ENCODE measurements around the gene BIRC6. TPM values are rescaled to one million over a fixed set of nuclear protein-coding genes. Genes with fewer than 3 reads are reported as not detected.

The BIRC6 gene
- total RNA-seq, 5 donors from 2014 or later (not counting 1 experiment from before 2014, with no cell fraction given): 106 to 179 (median 121) TPM

- H3K4me3 Mint-ChIP-seq: no peak overlapping the region
- no peaks in the 10 kb centered on the region for H3K9me3 Mint-ChIP-seq
- ChIA-PET POLR2A (no interaction called here), CTCF (no interaction called here)
- no peaks in the 10 kb centered on the region for H3K27me3 ChIP-seq (replicated peaks in 1 of 2; ENCODE audit: control insufficient read depth in 2 of 2, extremely low read depth in 1 of 2, insufficient read depth in 2 of 2, low read length in 1 of 2)
- ATAC-seq (replicated peaks in 1 of 4): no peak
- H3K4me3 ChIP-seq (ENCODE audit: control insufficient read depth in 1 of 2, extremely low read depth in 1 of 2, low read length in 1 of 2): no peak overlapping the region
- no peak overlapping the region for H3K27ac Mint-ChIP-seq
- no peaks in the 10 kb centered on the region for H3K4me1 ChIP-seq (ENCODE audit: control insufficient read depth in 1 of 2, extremely low read depth in 1 of 2, insufficient read depth in 2 of 2, low read length in 2 of 2)
- peaks cover 0 to 45% of the 10 kb centered on the region in 2 donors for H3K36me3 ChIP-seq (ENCODE audit: control insufficient read depth in 2 of 2, extremely low read depth in 1 of 2, insufficient read depth in 1 of 2, low read length in 1 of 2)
- H3K27ac ChIP-seq (ENCODE audit: low read length): no peak overlapping the region
- no peaks in the 10 kb centered on the region for H3K9me3 ChIP-seq
- H3K36me3 Mint-ChIP-seq: peaks cover 39% of the 10 kb centered on the region
- H3K4me1 Mint-ChIP-seq: peaks cover 4 to 11% (median 9%) of the 10 kb centered on the region in 3 donors
- DNase-seq: no peak
- no CpG with 5 or more reads among the region's 3 CpGs for WGBS (ENCODE audit: insufficient coverage)
- no peaks in the 10 kb centered on the region for H3K27me3 Mint-ChIP-seq
These were observed 47.9 kb downstream of the BIRC6 start for GRCh38 chr2:32404691-32405090.

GRCh38 chr2:32416519-32416918 is 59.7 kb downstream of the BIRC6 start:
- DNase-seq (no peak), ATAC-seq (replicated peaks in 1 of 4) (no peak)
- WGBS (ENCODE audit: insufficient coverage): no CpG with 5 or more reads among the region's 1 CpG
- H3K27me3 ChIP-seq (replicated peaks in 1 of 2; ENCODE audit: control insufficient read depth in 2 of 2, extremely low read depth in 1 of 2, insufficient read depth in 2 of 2, low read length in 1 of 2): no peaks in the 10 kb centered on the region
- no peak overlapping the region for H3K4me3 ChIP-seq (ENCODE audit: control insufficient read depth in 1 of 2, extremely low read depth in 1 of 2, low read length in 1 of 2)
- CTCF ChIA-PET: no interaction called here
- peaks cover 14 to 23% of the 10 kb centered on the region in 2 donors for H3K36me3 ChIP-seq (ENCODE audit: control insufficient read depth in 2 of 2, extremely low read depth in 1 of 2, insufficient read depth in 1 of 2, low read length in 1 of 2)
- POLR2A ChIA-PET: no interaction called here
- no peak overlapping the region for H3K27ac Mint-ChIP-seq
- no peaks in the 10 kb centered on the region for H3K9me3 ChIP-seq
- H3K27me3 Mint-ChIP-seq: no peaks in the 10 kb centered on the region
- no peak overlapping the region for H3K27ac ChIP-seq (ENCODE audit: low read length)
- H3K4me3 Mint-ChIP-seq: no peak overlapping the region
- no peaks in the 10 kb centered on the region for H3K9me3 Mint-ChIP-seq
- no peaks in the 10 kb centered on the region for H3K4me1 ChIP-seq (ENCODE audit: control insufficient read depth in 1 of 2, extremely low read depth in 1 of 2, insufficient read depth in 2 of 2, low read length in 2 of 2)
- peaks cover 44% of the 10 kb centered on the region for H3K36me3 Mint-ChIP-seq
- peaks cover 20 to 32% (median 23%) of the 10 kb centered on the region in 3 donors for H3K4me1 Mint-ChIP-seq

- H3K27me3 Mint-ChIP-seq: no peaks in the 10 kb centered on the region
- H3K27ac Mint-ChIP-seq: no peak overlapping the region
- H3K9me3 Mint-ChIP-seq: no peaks in the 10 kb centered on the region
- Histone ChIP-seq H3K4me3 (ENCODE audit: control insufficient read depth in 1 of 2, extremely low read depth in 1 of 2, low read length in 1 of 2) (no peak overlapping the region), H3K9me3 (no peaks in the 10 kb centered on the region), H3K36me3 (ENCODE audit: control insufficient read depth in 2 of 2, extremely low read depth in 1 of 2, insufficient read depth in 1 of 2, low read length in 1 of 2) (peaks cover 14 to 23% of the 10 kb centered on the region in 2 donors), H3K4me1 (ENCODE audit: control insufficient read depth in 1 of 2, extremely low read depth in 1 of 2, insufficient read depth in 2 of 2, low read length in 2 of 2) (no peaks in the 10 kb centered on the region), H3K27me3 (replicated peaks in 1 of 2; ENCODE audit: control insufficient read depth in 2 of 2, extremely low read depth in 1 of 2, insufficient read depth in 2 of 2, low read length in 1 of 2) (no peaks in the 10 kb centered on the region), H3K27ac (ENCODE audit: low read length) (no peak overlapping the region)
- no peak overlapping the region for H3K4me3 Mint-ChIP-seq
- no peak for ATAC-seq (replicated peaks in 1 of 4)
- peaks cover 32 to 41% (median 35%) of the 10 kb centered on the region in 3 donors for H3K4me1 Mint-ChIP-seq
- WGBS (ENCODE audit: insufficient coverage): no CpG with 5 or more reads among the region's 10 CpGs
- POLR2A ChIA-PET: no interaction called here
- peaks cover 47% of the 10 kb centered on the region for H3K36me3 Mint-ChIP-seq
- CTCF ChIA-PET: no interaction called here
- DNase-seq: no peak
These were observed 60.8 kb downstream of the BIRC6 start for GRCh38 chr2:32417659-32418058.

GRCh38 chr2:32418778-32419177 is 62.0 kb downstream of the BIRC6 start:
- H3K27me3 Mint-ChIP-seq: no peaks in the 10 kb centered on the region
- CTCF ChIA-PET: interaction anchor here (0.5 to 0.8 kb wide), 3 partner anchors 12 to 110 kb away, joined by 3 read pairs; no protein-coding TSS in a partner anchor
- Histone ChIP-seq H3K4me3 (ENCODE audit: control insufficient read depth in 1 of 2, extremely low read depth in 1 of 2, low read length in 1 of 2) (no peak overlapping the region), H3K27me3 (replicated peaks in 1 of 2; ENCODE audit: control insufficient read depth in 2 of 2, extremely low read depth in 1 of 2, insufficient read depth in 2 of 2, low read length in 1 of 2) (no peaks in the 10 kb centered on the region), H3K4me1 (ENCODE audit: control insufficient read depth in 1 of 2, extremely low read depth in 1 of 2, insufficient read depth in 2 of 2, low read length in 2 of 2) (peaks cover 0 to 3% of the 10 kb centered on the region in 2 experiments), H3K9me3 (no peaks in the 10 kb centered on the region), H3K36me3 (ENCODE audit: control insufficient read depth in 2 of 2, extremely low read depth in 1 of 2, insufficient read depth in 1 of 2, low read length in 1 of 2) (peaks cover 14 to 23% of the 10 kb centered on the region in 2 donors), H3K27ac (ENCODE audit: low read length) (no peak overlapping the region)
- no peaks in the 10 kb centered on the region for H3K9me3 Mint-ChIP-seq
- peaks cover 38 to 49% (median 46%) of the 10 kb centered on the region in 3 donors for H3K4me1 Mint-ChIP-seq
- POLR2A ChIA-PET: no interaction called here
- 100% methylated on average over 1 of the region's 5 CpGs for WGBS (ENCODE audit: insufficient coverage)
- DNase-seq (no peak), ATAC-seq (replicated peaks in 1 of 4) (no peak)
- H3K27ac Mint-ChIP-seq: no peak overlapping the region
- H3K4me3 Mint-ChIP-seq: no peak overlapping the region
- H3K36me3 Mint-ChIP-seq: peaks cover 51% of the 10 kb centered on the region

GRCh38 chr2:32422133-32422532 is 65.3 kb downstream of the BIRC6 start:
- Histone ChIP-seq H3K4me1 (ENCODE audit: control insufficient read depth in 1 of 2, extremely low read depth in 1 of 2, insufficient read depth in 2 of 2, low read length in 2 of 2) (peaks cover 0 to 12% of the 10 kb centered on the region in 2 experiments), H3K27ac (ENCODE audit: low read length) (no peak overlapping the region), H3K36me3 (ENCODE audit: control insufficient read depth in 2 of 2, extremely low read depth in 1 of 2, insufficient read depth in 1 of 2, low read length in 1 of 2) (peaks cover 1 to 4% of the 10 kb centered on the region in 2 donors), H3K27me3 (replicated peaks in 1 of 2; ENCODE audit: control insufficient read depth in 2 of 2, extremely low read depth in 1 of 2, insufficient read depth in 2 of 2, low read length in 1 of 2) (no peaks in the 10 kb centered on the region), H3K9me3 (no peaks in the 10 kb centered on the region), H3K4me3 (ENCODE audit: control insufficient read depth in 1 of 2, extremely low read depth in 1 of 2, low read length in 1 of 2) (no peak overlapping the region)
- Mint-ChIP-seq H3K9me3 (no peaks in the 10 kb centered on the region), H3K27ac (no peak overlapping the region), H3K27me3 (no peaks in the 10 kb centered on the region), H3K4me1 (peaks cover 59 to 72% (median 70%) of the 10 kb centered on the region in 3 donors), H3K36me3 (peaks cover 44% of the 10 kb centered on the region), H3K4me3 (no peak overlapping the region)
- WGBS (ENCODE audit: insufficient coverage): no CpG with 5 or more reads among the region's 1 CpG
- no peak for ATAC-seq (replicated peaks in 1 of 4)
- DNase-seq: no peak
- ChIA-PET CTCF (no interaction called here), POLR2A (no interaction called here)

- Mint-ChIP-seq H3K27ac (no peak overlapping the region), H3K4me1 (peaks cover 66 to 84% (median 72%) of the 10 kb centered on the region in 3 donors), H3K9me3 (no peaks in the 10 kb centered on the region), H3K27me3 (no peaks in the 10 kb centered on the region), H3K4me3 (no peak overlapping the region), H3K36me3 (peaks cover 36% of the 10 kb centered on the region)
- ChIA-PET POLR2A (interaction anchor here in 1 of 2 donors (0.6 kb wide), 1 partner anchor 134 kb away, joined by 7 read pairs; no protein-coding TSS in a partner anchor), CTCF (no interaction called here)
- ATAC-seq (replicated peaks in 1 of 4): no peak
- peaks cover 0 to 12% of the 10 kb centered on the region in 2 experiments for H3K4me1 ChIP-seq (ENCODE audit: control insufficient read depth in 1 of 2, extremely low read depth in 1 of 2, insufficient read depth in 2 of 2, low read length in 2 of 2)
- no peaks in the 10 kb centered on the region for H3K9me3 ChIP-seq
- no peaks in the 10 kb centered on the region for H3K27me3 ChIP-seq (replicated peaks in 1 of 2; ENCODE audit: control insufficient read depth in 2 of 2, extremely low read depth in 1 of 2, insufficient read depth in 2 of 2, low read length in 1 of 2)
- H3K4me3 ChIP-seq (ENCODE audit: control insufficient read depth in 1 of 2, extremely low read depth in 1 of 2, low read length in 1 of 2): no peak overlapping the region
- H3K27ac ChIP-seq (ENCODE audit: low read length): no peak overlapping the region
- no peaks in the 10 kb centered on the region for H3K36me3 ChIP-seq (ENCODE audit: control insufficient read depth in 2 of 2, extremely low read depth in 1 of 2, insufficient read depth in 1 of 2, low read length in 1 of 2)
- DNase-seq: no peak
These were observed 66.7 kb downstream of the BIRC6 start for GRCh38 chr2:32423536-32423935.

GRCh38 chr2:32424739-32425138 is 67.9 kb downstream of the BIRC6 start:
- peaks cover 68 to 89% (median 73%) of the 10 kb centered on the region in 3 donors for H3K4me1 Mint-ChIP-seq
- no peak overlapping the region for H3K27ac Mint-ChIP-seq
- no peak overlapping the region for H3K4me3 Mint-ChIP-seq
- Histone ChIP-seq H3K27ac (ENCODE audit: low read length) (no peak overlapping the region), H3K36me3 (ENCODE audit: control insufficient read depth in 2 of 2, extremely low read depth in 1 of 2, insufficient read depth in 1 of 2, low read length in 1 of 2) (peaks cover 0 to 3% of the 10 kb centered on the region in 2 donors), H3K4me3 (ENCODE audit: control insufficient read depth in 1 of 2, extremely low read depth in 1 of 2, low read length in 1 of 2) (no peak overlapping the region), H3K27me3 (replicated peaks in 1 of 2; ENCODE audit: control insufficient read depth in 2 of 2, extremely low read depth in 1 of 2, insufficient read depth in 2 of 2, low read length in 1 of 2) (no peaks in the 10 kb centered on the region), H3K9me3 (no peaks in the 10 kb centered on the region), H3K4me1 (ENCODE audit: control insufficient read depth in 1 of 2, extremely low read depth in 1 of 2, insufficient read depth in 2 of 2, low read length in 2 of 2) (peaks cover 0 to 12% of the 10 kb centered on the region in 2 experiments)
- no peak for DNase-seq
- ChIA-PET CTCF (no interaction called here), POLR2A (no interaction called here)
- 87% methylated on average over 4 of the region's 5 CpGs for WGBS (ENCODE audit: insufficient coverage)
- H3K36me3 Mint-ChIP-seq: peaks cover 40% of the 10 kb centered on the region
- no peaks in the 10 kb centered on the region for H3K9me3 Mint-ChIP-seq
- no peaks in the 10 kb centered on the region for H3K27me3 Mint-ChIP-seq
- no peak for ATAC-seq (replicated peaks in 1 of 4)
